Neural progenitor cell (in vitro differentiated cells): Measurements from ENCODE around the gene DPF3.

ENCODE experiments used
- CTCF ChIP-seq: fragments of 200-600 bp; sonication (generic); IDR thresholded peaks from 2 replicates; pipeline ENCODE4 v1.5.1; 2017; ENCODE audit warnings: antibody characterized with exemption, mild to moderate bottlenecking
- EZH2 ChIP-seq: fragments of 200-600 bp; sonication (generic); IDR thresholded peaks from 2 replicates; pipeline ENCODE4 v1.6.1; 2017; ENCODE audit warnings: antibody characterized with exemption, mild to moderate bottlenecking, moderate library complexity

DNA sequence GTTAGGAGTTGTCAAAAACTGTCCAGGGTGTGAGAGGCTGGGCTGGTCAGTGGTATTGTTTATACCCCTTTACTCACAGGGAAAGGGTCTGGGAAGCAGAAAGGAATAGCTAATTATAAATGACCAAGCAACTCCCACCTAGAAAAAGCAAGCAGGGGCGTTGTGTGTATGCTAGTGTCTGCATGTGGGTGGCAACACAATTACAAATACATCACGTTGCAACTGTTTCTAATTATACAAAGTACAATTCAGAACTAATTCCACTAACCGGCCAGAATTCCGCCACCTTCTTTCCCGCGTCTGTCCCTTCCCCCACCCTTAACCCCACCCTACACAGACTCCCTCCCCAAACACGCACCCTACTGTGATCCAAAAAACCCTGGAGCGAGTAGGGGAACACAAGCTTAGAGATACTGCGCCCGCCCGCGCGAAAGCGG is 2.2 kb downstream of the DPF3 start:
- TF ChIP-seq CTCF (no peak), EZH2 (no peak)
